Activated B cell treated with CpG ODN at 0.5 μM for 24 hours (primary cell): Measurements from ENCODE around the gene LSR. TPM values are rescaled to one million over a fixed set of nuclear protein-coding genes. Genes with fewer than 3 reads are reported as not detected.

ENCODE experiments used
- ATAC-seq: fragments of 200-7000 bp; cut with Tn5 transposase; one replicate; pipeline ENCODE4 v1.10.0; 2021; ENCODE audit warnings: low read depth, mild to moderate bottlenecking, moderate library complexity
- CTCF ChIA-PET: fragments of 350-600 bp; sonication (Branson Sonifier 250); formaldehyde crosslinking; loops from one replicate; lab custom pipeline; 2021; ENCODE audit warnings: antibody characterized with exemption; lab: Charles Lee
- POLR2A ChIA-PET: fragments of 350-600 bp; sonication (Branson Sonifier 250); formaldehyde crosslinking; loops from one replicate; lab custom pipeline; 2021; ENCODE audit warnings: antibody characterized with exemption; lab: Charles Lee
- DNase-seq: peaks from one replicate; pipeline ENCODE4 v3.0.0; 2022
- H3K27ac Mint-ChIP-seq: one replicate; pipeline ENCODE4 v1.8.0; 2020; ENCODE audit warnings: mixed read lengths
- H3K27me3 Mint-ChIP-seq: one replicate; pipeline ENCODE4 v1.8.0; 2021; ENCODE audit warnings: mixed read lengths
- H3K36me3 Mint-ChIP-seq: one replicate; pipeline ENCODE4 v1.8.0; 2021; ENCODE audit warnings: low read depth, mixed read lengths
- H3K4me1 Mint-ChIP-seq: one replicate; pipeline ENCODE4 v1.8.0; 2021; ENCODE audit warnings: mixed read lengths
- H3K4me3 Mint-ChIP-seq: one replicate; pipeline ENCODE4 v1.8.0; 2020; ENCODE audit warnings: mild to moderate bottlenecking, mixed read lengths
- H3K9me3 Mint-ChIP-seq: one replicate; pipeline ENCODE4 v1.8.0; 2020; ENCODE audit warnings: mixed read lengths
- intact Hi-C: fragments of 100-400 bp; cut with micrococcal nuclease; formaldehyde crosslinking; loops from one replicate; pipeline ENCODE4 v1.15.1; 2024
- total RNA-seq: library from RNA; stranded (reverse); gene quantifications from 2 replicates; pipeline ENCODE4 v1.2.3, GENCODE V29; 2022
- TF ChIP-seq, protein P1 (sequence below): fragments of 200-600 bp; IDR thresholded peaks from one replicate; pipeline ENCODE4 v1.8.0; 2022; ENCODE audit warnings: antibody characterized with exemption, mild to moderate bottlenecking

LSR gene
- total RNA-seq, 1 donor from 2014 or later, result 18.0 TPM

DNA sequence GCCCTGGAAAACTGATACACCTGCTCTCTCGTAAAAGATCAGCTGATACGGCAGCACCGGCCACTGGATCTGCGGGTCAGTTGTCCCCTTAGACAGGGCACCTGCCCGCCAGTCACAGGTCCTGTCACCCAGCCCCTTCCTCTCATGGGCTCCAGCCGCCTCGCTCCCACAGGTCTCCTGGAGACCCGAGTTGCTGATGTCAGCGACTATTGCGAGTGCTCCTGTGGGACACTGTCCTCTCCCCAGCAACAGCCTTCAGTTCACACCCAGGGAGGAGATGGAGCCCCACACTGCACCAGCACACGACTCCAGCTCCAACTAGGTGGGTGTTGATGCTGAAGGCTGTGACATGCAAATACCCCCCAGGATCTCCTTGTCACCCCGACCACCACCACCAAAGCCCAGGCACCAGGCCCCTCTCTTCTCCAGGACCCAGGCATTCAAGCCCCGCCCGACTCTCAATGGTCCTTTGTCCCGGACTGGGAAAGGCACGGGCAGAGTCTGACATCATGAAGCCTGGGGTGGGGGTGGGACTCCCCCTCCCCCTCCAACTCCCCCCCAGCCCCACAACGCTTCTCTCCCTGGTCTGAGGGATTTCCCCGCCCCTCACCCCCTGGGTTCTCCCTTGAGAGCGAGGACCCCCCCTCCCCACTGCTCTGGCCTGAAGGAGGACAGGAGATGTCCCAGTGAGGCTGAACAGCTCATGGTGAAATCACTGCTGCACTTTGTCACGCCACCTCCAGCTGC is 41.8 kb downstream of the LSR start:
- TF ChIP-seq, protein P1, sequence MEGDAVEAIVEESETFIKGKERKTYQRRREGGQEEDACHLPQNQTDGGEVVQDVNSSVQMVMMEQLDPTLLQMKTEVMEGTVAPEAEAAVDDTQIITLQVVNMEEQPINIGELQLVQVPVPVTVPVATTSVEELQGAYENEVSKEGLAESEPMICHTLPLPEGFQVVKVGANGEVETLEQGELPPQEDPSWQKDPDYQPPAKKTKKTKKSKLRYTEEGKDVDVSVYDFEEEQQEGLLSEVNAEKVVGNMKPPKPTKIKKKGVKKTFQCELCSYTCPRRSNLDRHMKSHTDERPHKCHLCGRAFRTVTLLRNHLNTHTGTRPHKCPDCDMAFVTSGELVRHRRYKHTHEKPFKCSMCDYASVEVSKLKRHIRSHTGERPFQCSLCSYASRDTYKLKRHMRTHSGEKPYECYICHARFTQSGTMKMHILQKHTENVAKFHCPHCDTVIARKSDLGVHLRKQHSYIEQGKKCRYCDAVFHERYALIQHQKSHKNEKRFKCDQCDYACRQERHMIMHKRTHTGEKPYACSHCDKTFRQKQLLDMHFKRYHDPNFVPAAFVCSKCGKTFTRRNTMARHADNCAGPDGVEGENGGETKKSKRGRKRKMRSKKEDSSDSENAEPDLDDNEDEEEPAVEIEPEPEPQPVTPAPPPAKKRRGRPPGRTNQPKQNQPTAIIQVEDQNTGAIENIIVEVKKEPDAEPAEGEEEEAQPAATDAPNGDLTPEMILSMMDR, result no peak
- CTCF ChIA-PET, result no interaction called here
- peaks cover 27% of the 10 kb centered on the region for H3K4me1 Mint-ChIP-seq
- H3K27ac Mint-ChIP-seq, result no peak overlapping the region
- no peaks in the 10 kb centered on the region for H3K36me3 Mint-ChIP-seq
- H3K4me3 Mint-ChIP-seq, result no peak overlapping the region
- H3K27me3 Mint-ChIP-seq, result no peaks in the 10 kb centered on the region
- POLR2A ChIA-PET, result interaction anchor here (0.6 to 1.2 kb wide), 3 partner anchors 9 to 30 kb away, joined by 3 to 9 read pairs (median 3); no protein-coding TSS in a partner anchor
- H3K9me3 Mint-ChIP-seq, result no peaks in the 10 kb centered on the region
- intact Hi-C loops, result no loop called here
- ATAC-seq (no peak), DNase-seq (no peak)

DNA sequence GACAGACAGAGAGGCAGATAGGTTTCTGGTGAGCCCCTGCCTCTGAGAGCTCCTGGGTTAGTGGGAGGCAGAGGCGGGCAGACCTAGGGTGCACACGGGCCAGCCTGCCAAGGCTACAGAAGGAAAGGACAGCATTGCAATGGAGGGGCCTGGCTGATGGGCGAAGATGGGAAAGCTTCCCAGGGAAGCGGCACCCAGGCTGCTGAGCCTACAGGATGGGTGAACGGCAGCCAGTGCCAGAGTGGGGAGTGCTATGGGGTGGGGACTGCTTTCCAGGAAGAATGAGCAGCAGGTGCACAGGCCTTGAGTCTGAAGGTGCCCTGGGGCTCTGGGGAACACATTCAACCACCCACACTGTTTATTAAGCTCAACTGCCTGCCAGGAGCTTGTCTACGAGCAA is 42.5 kb downstream of the LSR start:
- Mint-ChIP-seq H3K4me3 (no peak overlapping the region), H3K27me3 (no peaks in the 10 kb centered on the region), H3K36me3 (no peaks in the 10 kb centered on the region), H3K4me1 (peaks cover 27% of the 10 kb centered on the region), H3K27ac (no peak overlapping the region), H3K9me3 (no peaks in the 10 kb centered on the region)
- CTCF ChIA-PET, result no interaction called here
- TF ChIP-seq, protein P1, result no peak
- ATAC-seq, result no peak
- POLR2A ChIA-PET, result interaction anchor here (0.6 to 1.2 kb wide), 4 partner anchors 10 to 40 kb away, joined by 3 to 9 read pairs (median 4); no protein-coding TSS in a partner anchor
- intact Hi-C loops, result no loop called here
- no peak for DNase-seq

DNA sequence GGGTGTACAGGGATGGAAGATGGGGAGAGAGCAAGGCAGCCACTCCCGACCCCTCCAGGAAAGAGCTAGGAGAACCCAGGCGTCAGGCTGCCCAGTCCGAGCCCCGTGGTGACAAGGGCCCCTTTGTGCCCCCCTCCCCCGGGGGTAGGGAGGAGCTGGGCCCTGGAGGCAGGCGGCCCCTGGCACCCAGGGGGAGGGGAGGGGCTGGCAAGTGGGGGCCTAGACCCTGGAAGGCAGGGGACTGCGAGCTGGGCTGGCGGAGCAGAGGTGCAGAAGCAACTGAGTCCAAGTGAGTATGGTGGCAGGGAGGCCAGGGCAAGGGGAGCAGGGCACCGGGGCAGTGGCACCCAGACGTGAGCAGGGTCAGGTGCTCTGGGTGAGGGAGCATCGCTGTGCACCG is 43.1 kb downstream of the LSR start, which contains the start of gene MAG:
Gene MAG, plus strand, starts transcription at position 246 of the 400 bp plus-strand sequence. CDS start 3,248 bp downstream, outside the sequence.
- Mint-ChIP-seq H3K4me1 (peaks cover 27% of the 10 kb centered on the region), H3K9me3 (no peaks in the 10 kb centered on the region), H3K27me3 (no peaks in the 10 kb centered on the region), H3K27ac (no peak within 1 kb of the TSS), H3K4me3 (no peak within 1 kb of the TSS), H3K36me3 (no peaks in the 10 kb centered on the region)
- ChIA-PET CTCF (no interaction called here), POLR2A (interaction anchor here (0.8 kb wide), 1 partner anchor 39 kb away, joined by 4 read pairs; no protein-coding TSS in a partner anchor)
- intact Hi-C loops, result no loop called here
- ATAC-seq (no peak), DNase-seq (no peak)
- TF ChIP-seq, protein P1, result no peak

DNA sequence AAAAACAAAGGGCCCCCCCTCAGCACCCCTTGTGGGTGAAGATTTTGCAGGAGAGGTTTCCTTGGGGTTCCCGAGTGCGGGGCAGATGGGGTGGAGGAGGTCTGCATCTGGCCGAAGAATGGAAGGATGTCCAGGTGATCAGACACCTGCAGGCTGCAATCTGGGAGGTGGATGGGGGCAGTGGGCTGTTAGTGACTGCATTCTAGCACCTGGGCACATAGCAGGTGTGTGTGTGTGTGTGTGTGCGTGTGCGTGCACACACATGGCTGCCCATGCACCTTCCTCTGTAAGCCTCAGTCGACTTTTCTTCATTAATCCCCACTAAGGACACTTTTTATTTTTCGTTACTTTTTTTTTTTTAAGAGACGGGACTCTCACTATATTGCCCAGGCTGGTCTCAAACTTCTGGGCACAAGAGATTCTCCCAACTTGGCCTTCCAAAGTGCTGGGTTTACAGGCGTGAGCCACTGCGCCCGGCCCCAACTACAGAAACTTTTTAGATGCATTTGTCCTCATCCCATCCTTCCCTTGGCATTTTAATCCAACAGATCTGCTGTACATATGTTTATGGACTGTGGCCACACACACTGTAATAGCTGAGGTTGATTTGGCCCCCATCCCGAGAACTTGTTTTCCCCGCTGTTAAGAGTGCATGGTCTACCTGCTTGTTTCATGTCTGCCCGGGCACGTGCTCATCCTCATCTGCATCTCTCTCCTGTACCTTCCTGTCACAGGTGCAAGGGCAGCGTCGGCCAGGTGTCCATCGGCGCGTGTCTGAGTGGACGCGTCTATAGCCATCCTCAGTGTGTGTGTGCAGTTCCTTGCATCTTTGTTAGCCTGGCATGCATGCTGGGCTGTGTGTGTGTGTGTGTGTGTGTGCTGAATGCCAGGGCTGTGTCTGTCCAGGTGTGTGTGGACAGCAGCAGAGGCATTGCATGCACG is 43.9 kb downstream of the LSR start:
- intact Hi-C loops, result no loop called here
- POLR2A ChIA-PET, result no interaction called here

More for the DNA sequence above, 43.9 kb downstream of the LSR start:
- CTCF ChIA-PET, result no interaction called here
- TF ChIP-seq, protein P1, result no peak
- ATAC-seq (no peak), DNase-seq (no peak)
- no peak overlapping the region for H3K4me3 Mint-ChIP-seq
- no peaks in the 10 kb centered on the region for H3K36me3 Mint-ChIP-seq
- H3K9me3 Mint-ChIP-seq, result no peaks in the 10 kb centered on the region
- peaks cover 24% of the 10 kb centered on the region for H3K4me1 Mint-ChIP-seq
- no peaks in the 10 kb centered on the region for H3K27me3 Mint-ChIP-seq
- H3K27ac Mint-ChIP-seq, result no peak overlapping the region
